Measurements from ENCODE around the gene GALT.

GALT gene

DNA sequence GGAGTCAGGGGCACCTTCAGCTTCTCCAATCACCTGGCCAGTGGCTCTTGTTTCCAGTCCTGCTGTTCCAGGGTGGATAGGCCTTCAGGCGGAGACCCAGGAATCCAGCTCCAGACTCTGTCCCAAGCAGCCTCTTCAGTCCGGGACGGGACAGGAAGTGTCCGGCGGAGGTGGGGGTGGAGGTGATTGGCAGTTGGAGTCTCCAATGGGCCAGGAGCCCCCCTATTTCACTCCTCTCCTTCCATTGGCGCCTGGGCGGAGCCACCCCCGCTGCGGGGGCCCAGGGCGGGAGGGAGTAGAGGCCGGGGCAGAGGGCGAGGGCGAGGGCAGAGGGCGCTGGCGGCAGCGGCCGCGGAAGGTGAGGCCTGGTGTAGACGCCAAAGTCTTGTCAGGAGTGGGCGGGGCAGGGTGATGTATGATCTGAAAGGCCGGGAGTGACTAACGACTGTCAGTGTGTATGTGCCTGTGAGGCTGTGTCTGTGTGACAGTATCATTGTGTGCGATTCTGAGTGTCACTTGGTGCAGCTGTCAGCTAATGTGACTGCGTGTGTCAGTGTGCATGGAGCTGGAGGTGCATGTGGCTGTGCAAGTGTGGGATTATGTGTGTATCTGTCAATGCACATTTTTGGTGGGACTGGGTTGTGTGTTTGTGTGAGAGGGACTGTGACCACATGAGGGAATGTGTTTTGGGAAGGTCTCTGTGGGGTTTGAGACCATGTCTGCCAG lies 5.6 kb downstream of the GALT start, which contains the start of gene IL11RA:
IL11RA (plus strand) TSS at position 310 of the 726 bp plus-strand sequence. CDS start 3,033 bp downstream, outside the sequence.
- in situ Hi-C loops (cut with HindIII; ENCODE audit: low sequenced_read_pairs), result no loop called here

DNA sequence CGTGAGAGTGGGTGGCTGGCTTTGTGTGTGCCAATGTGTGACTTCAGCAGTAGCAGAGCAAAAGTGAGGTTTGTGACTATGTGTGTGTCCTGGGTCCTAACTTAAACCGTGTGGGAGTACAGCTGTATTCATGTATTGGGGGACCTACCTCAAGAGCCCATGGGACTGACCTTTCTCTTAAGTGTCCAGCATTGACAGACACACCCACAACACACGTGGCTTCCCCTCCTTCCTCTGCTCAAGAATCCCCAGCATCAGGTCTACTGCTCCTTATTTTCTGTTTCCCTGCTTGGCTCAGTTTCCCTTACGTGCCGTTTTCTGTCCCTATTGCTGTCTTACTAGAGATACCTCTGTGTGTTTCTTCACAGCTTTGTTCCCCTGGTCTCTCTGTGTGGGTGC lies 6.1 kb downstream of the GALT start:
- in situ Hi-C loops (cut with HindIII; ENCODE audit: low sequenced_read_pairs), result no loop called here

- in situ Hi-C loops (cut with HindIII; ENCODE audit: low sequenced_read_pairs), result no loop called here
Measured at GRCh38 chr9:34653151-34654072, 6.9 kb downstream of the GALT start.

- in situ Hi-C loops (cut with HindIII; ENCODE audit: low sequenced_read_pairs), result no loop called here
Measured at GRCh38 chr9:34654323-34655051, 8.0 kb downstream of the GALT start.

GRCh38 chr9:34655394-34655793 lies 8.9 kb downstream of the GALT start:
- in situ Hi-C loops (cut with HindIII; ENCODE audit: low sequenced_read_pairs), result no loop called here

- in situ Hi-C loops (cut with HindIII; ENCODE audit: low sequenced_read_pairs), result no loop called here
Measured at GRCh38 chr9:34656992-34657391, 10.5 kb downstream of the GALT start.

GRCh38 chr9:34658461-34658860 lies 12.0 kb downstream of the GALT start:
- in situ Hi-C loops (cut with HindIII; ENCODE audit: low sequenced_read_pairs), result no loop called here

DNA sequence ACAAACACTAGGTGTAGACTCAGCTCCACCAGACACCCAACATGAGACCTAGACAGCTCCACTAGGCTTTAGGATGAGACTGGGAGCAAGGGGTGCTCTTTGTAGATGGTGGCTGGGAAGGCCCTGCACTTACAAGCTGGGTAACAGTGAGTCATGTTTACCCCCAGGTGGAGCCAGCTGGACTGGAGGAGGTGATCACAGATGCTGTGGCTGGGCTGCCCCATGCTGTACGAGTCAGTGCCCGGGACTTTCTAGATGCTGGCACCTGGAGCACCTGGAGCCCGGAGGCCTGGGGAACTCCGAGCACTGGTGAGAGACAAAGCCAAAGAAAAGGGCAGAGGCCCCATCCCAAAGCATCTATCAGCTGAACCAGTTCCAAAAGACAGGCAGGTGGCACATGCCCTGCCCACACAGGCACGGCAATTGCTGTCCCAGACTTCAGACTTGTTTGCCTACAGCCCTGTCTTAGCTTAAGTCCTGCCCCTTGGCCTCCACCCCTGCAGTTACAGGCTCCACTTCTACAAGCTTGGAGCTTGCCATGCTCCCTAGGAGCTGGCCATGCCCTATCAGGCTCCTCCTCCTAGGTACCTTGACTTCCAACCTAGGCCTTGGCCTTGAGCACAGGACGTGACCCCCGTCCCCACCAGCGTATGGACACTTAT lies 13.2 kb downstream of the GALT start:
- in situ Hi-C loops (cut with HindIII; ENCODE audit: low sequenced_read_pairs), result no loop called here

- in situ Hi-C loops (cut with HindIII; ENCODE audit: low sequenced_read_pairs), result no loop called here
Measured at GRCh38 chr9:34662526-34663302, 16.2 kb downstream of the GALT start, which contains the start of gene CCL27. TSS of gene CCL27 (minus strand) at chr9:34662657. CDS start at chr9:34662633, 24 bp downstream.

DNA sequence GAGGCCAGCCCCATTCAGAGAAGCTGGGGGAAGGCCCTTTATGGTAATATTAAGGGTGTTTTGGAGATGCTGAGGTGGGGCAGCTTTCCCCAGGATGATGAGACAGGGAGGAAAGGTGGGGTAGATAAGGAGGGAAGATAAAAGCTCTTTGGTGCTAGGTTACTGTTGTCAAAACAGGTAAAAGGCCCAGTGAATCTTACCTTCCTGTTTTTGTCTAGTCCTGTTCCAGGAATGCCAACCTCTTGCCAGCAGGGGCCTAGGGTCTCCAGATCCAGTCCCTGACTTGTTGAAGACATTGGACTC lies 16.8 kb downstream of the GALT start:
- in situ Hi-C loops (cut with HindIII; ENCODE audit: low sequenced_read_pairs), result no loop called here

- in situ Hi-C loops (cut with HindIII; ENCODE audit: low sequenced_read_pairs), result no loop called here
Measured at GRCh38 chr9:34664281-34665066, 18.0 kb downstream of the GALT start.

DNA sequence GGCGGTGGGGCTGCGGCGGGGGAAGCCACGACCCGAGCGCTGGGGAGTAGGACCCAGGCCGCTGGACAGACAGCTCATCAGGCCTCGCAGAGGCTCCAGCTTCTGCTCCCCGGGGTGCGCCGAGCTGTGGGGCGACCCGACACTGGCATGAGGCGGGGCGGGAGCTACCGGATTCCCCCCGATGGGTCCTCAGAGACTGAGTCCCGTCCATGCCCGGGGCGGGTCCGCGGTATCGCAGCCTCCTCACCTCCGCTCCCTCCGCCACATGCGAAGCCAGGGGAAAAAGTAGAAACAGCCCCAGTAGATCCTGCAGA lies 18.5 kb downstream of the GALT start:
- in situ Hi-C loops (cut with HindIII; ENCODE audit: low sequenced_read_pairs), result no loop called here

DNA sequence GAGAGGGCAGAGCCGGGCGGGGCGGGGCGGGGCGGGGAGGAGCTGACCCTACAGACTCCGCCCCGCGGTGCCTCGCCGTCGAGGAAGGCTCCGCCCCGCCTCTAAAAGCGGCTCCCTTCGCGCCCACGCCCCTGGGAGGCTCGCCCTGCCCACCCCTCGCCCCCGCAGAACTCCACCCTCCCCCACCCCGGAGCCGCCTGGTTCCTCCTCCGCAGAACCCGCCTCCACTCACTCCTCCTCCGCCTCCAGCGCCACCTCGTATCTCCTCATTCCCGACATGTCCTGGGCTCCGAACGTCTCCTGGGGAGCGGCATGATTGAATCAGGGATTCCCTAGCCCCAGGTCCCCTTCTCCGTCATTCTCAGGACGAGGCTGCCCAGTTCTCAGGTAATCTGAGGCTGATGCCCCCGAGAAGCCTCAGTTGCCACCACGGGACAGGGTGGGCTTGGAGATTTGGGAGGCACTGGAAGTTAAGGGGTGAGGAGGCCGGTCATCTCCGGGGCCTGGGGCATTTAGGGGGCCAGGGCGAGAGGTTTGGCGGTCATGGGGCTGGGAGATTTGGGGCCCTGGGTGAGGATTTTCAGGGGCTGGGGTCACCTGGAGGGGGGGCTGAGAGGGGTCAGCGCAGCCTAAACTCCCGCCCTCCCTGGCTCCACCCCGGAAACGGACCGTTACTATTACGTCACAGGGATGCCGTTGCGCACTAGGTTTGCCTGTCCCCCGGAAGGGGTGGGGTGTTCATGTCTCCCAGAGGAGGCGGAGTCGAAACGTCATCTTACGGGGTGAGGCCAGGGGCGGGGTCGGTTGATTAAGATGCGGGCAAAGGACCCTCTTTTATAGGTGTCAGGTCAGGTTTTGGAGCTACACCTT lies 19.1 kb downstream of the GALT start:
- in situ Hi-C loops (cut with HindIII; ENCODE audit: low sequenced_read_pairs), result no loop called here

DNA sequence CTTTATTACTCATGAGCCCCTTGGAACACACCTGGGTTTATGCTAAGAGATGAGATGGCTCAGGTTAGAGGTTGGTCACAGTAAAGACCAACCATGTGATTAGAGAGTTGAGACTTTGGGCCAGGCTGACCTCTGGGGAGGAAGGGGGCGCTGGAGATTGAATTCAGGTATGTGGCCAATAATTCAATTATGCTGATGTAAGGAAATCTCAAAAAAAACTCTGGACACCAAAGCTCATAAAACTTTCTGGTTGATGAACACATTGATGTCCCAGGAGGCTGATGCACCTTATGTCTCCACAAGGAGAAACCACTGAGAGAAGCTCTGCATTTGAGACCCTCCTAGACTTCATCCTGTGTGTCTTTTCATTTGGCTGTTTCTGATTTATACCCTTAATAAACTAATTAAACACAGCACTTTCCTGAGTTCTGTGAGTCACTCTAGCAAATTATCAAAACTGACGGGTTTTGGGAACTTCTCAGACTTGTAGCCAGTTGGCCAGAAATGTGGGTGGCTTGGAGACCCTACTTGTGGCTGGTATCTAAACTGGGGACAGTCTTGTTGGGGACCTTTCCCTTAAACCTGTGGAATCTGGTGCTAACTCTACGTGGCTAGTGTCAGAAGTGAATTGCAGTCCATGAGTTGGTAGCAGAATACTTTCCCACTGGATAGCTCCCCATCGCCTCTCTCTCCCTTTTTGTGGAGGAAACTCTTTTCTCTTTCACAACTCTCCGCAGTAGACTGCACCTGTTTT lies 23.5 kb downstream of the GALT start:
- in situ Hi-C loops (cut with HindIII; ENCODE audit: low sequenced_read_pairs), result no loop called here

- in situ Hi-C loops (cut with HindIII; ENCODE audit: low sequenced_read_pairs), result no loop called here
Measured at GRCh38 chr9:34671307-34671706, 24.8 kb downstream of the GALT start.

- in situ Hi-C loops (cut with HindIII; ENCODE audit: low sequenced_read_pairs), result no loop called here
Measured at GRCh38 chr9:34674440-34674839, 28.0 kb downstream of the GALT start.

DNA sequence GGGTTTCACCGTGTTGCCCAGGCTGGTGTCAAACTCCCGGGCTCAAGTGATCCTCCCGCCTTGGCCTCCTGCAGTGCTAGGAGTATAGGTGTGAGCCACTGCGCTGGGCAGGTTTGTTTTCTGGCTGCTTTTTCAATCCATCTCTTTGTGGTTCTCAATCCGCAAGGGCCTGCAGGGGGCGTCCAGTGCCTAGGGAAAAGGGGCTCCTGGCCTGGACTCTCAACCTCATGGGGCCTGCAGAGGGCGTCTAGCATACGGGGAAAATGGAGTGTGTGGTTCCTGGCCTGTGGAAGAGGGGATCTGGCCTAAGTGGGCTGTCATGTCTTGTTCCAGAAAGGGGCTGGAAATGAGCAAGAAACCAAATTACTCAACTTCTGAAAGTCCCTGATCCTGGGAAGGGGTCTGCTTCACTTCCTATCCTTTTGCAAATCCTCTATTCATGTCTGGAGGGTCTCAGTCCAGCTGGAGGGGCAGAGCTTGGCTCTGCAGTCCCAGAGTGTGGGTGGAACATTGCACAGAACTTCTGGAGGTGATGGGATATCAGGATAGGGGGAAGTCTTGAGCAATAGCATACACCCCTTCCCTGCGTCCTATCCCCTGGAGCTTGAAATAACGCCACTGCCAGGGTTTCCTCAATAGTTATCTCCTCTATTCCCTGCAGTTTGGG lies 28.7 kb downstream of the GALT start:
- in situ Hi-C loops (cut with HindIII; ENCODE audit: low sequenced_read_pairs), result no loop called here
